ENCODE measurements around the gene CANX. TPM values are rescaled to one million over a fixed set of nuclear protein-coding genes. Genes with fewer than 3 reads are reported as not detected.
A peak's percentile ranks its signal among the peaks of the same experiment; 100 is the strongest.
"Not testable (repeated sequence)": the region's sequence is repeated elsewhere in the genome, so short reads cannot be mapped to it uniquely, and the experiment has no call there.

The CANX gene
- total RNA-seq, 2 experiments from 2014 or later: 531 to 534 TPM

GRCh38 chr5:179679014-179679674 is 19.6 kb upstream of the CANX start:
- Mint-ChIP-seq H3K9me3 (no peaks in the 10 kb centered on the region), H3K4me1 (ENCODE audit: low read depth) (peaks cover 28% of the 10 kb centered on the region), H3K36me3 (peaks cover 26% of the 10 kb centered on the region), H3K4me3 (peak overlapping the region; percentile 94), H3K27me3 (no peaks in the 10 kb centered on the region), H3K27ac (peak overlapping the region; percentile 93)
- DNase-seq: peak; percentile 87
- intact Hi-C loops (cut with micrococcal nuclease): loop anchor here (5.0 kb wide), 1 partner anchor 123 kb away; no protein-coding TSS in a partner anchor
- ChIA-PET POLR2A (interaction anchor here (0.7 to 3.7 kb wide), 11 partner anchors 10 to 230 kb away, joined by 3 to 45 read pairs (median 3); partner anchors contain the start of genes CANX, HNRNPH1, MAML1 and RUFY1), CTCF (interaction anchor here (0.5 to 2.4 kb wide), 9 partner anchors 11 to 117 kb away, joined by 3 to 12 read pairs (median 3); partner anchors contain the start of gene HNRNPH1)

GRCh38 chr5:179680014-179680779 is 18.6 kb upstream of the CANX start:
- CTCF ChIA-PET: interaction anchor here (0.6 to 2.4 kb wide), 7 partner anchors 17 to 122 kb away, joined by 3 to 12 read pairs (median 4); no protein-coding TSS in a partner anchor
- Mint-ChIP-seq H3K27me3 (no peaks in the 10 kb centered on the region), H3K4me1 (ENCODE audit: low read depth) (peaks cover 28% of the 10 kb centered on the region), H3K9me3 (no peaks in the 10 kb centered on the region), H3K4me3 (peak overlapping the region; percentile 94), H3K27ac (peak overlapping the region; percentile 46), H3K36me3 (peaks cover 22% of the 10 kb centered on the region)
- POLR2A ChIA-PET: interaction anchor here (1.2 to 3.7 kb wide), 6 partner anchors 11 to 129 kb away, joined by 3 to 45 read pairs (median 8); partner anchors contain the start of genes CANX, HNRNPH1 and RUFY1
- DNase-seq: no peak
- intact Hi-C loops (cut with micrococcal nuclease): no loop called here

GRCh38 chr5:179680780-179681401 is 17.9 kb upstream of the CANX start, which contains the start of gene CBY3:
CBY3 (minus strand) TSS chr5:179681034; CDS start chr5:179680918, 116 bp downstream.
- Mint-ChIP-seq H3K4me3 (peak within 1 kb of the TSS; percentile 94), H3K27me3 (no peaks in the 10 kb centered on the region), H3K27ac (peak within 1 kb of the TSS; percentile 46), H3K36me3 (peaks cover 18% of the 10 kb centered on the region), H3K4me1 (ENCODE audit: low read depth) (peaks cover 27% of the 10 kb centered on the region), H3K9me3 (no peaks in the 10 kb centered on the region)
- intact Hi-C loops (cut with micrococcal nuclease): no loop called here
- DNase-seq: no peak
- ChIA-PET POLR2A (no interaction called here), CTCF (interaction anchor here (0.7 to 2.4 kb wide), 5 partner anchors 17 to 121 kb away, joined by 3 to 9 read pairs (median 4); no protein-coding TSS in a partner anchor)

- H3K4me1 Mint-ChIP-seq (ENCODE audit: low read depth): not testable (repeated sequence)
Measured at GRCh38 chr5:179689212-179689611, 9.6 kb upstream of the CANX start.

GRCh38 chr5:179694561-179694960 is 4.2 kb upstream of the CANX start:
- no peak overlapping the region for H3K4me3 Mint-ChIP-seq
- DNase-seq: no peak
- H3K4me1 Mint-ChIP-seq (ENCODE audit: low read depth): peaks cover 16% of the 10 kb centered on the region
- H3K27ac Mint-ChIP-seq: no peak overlapping the region
- no peaks in the 10 kb centered on the region for H3K9me3 Mint-ChIP-seq
- H3K27me3 Mint-ChIP-seq: no peaks in the 10 kb centered on the region
- intact Hi-C loops (cut with micrococcal nuclease): no loop called here
- H3K36me3 Mint-ChIP-seq: peaks cover 6% of the 10 kb centered on the region
- ChIA-PET POLR2A (interaction anchor here (1.0 kb wide), 1 partner anchor 15 kb away, joined by 3 read pairs; no protein-coding TSS in a partner anchor), CTCF (interaction anchor here (1.3 kb wide), 1 partner anchor 107 kb away, joined by 3 read pairs; no protein-coding TSS in a partner anchor)

More at GRCh38 chr5:179689212-179689611, 9.6 kb upstream of the CANX start:
- H3K4me3 Mint-ChIP-seq; DNase-seq; H3K27me3 Mint-ChIP-seq; intact Hi-C loops (cut with micrococcal nuclease); CTCF ChIA-PET; H3K27ac Mint-ChIP-seq; H3K36me3 Mint-ChIP-seq; H3K9me3 Mint-ChIP-seq: not testable (repeated sequence)
- POLR2A ChIA-PET: interaction anchor here (1.0 kb wide), 1 partner anchor 10 kb away, joined by 3 read pairs; no protein-coding TSS in a partner anchor

GRCh38 chr5:179696603-179697002 is 2.2 kb upstream of the CANX start:
- ChIA-PET CTCF (interaction anchor here (1.1 to 2.1 kb wide), 2 partner anchors 17 to 28 kb away, joined by 3 to 12 read pairs; no protein-coding TSS in a partner anchor), POLR2A (interaction anchor here (1.7 kb wide), 1 partner anchor 73 kb away, joined by 6 read pairs; the partner anchor contains the start of gene HNRNPH1)
- Mint-ChIP-seq H3K36me3 (peaks cover 18% of the 10 kb centered on the region), H3K4me1 (ENCODE audit: low read depth) (peaks cover 26% of the 10 kb centered on the region), H3K4me3 (no peak overlapping the region), H3K9me3 (no peaks in the 10 kb centered on the region), H3K27me3 (no peaks in the 10 kb centered on the region), H3K27ac (peak overlapping the region; percentile 1)
- DNase-seq: no peak
- intact Hi-C loops (cut with micrococcal nuclease): loop anchor here (5.0 kb wide), 1 partner anchor 1526 kb away; the partner anchor contains the start of gene TRIM41

- Mint-ChIP-seq H3K4me3 (peak overlapping the region; percentile 97), H3K9me3 (no peaks in the 10 kb centered on the region), H3K27ac (peak overlapping the region; percentile 98), H3K27me3 (no peaks in the 10 kb centered on the region), H3K4me1 (ENCODE audit: low read depth) (peaks cover 28% of the 10 kb centered on the region), H3K36me3 (peaks cover 20% of the 10 kb centered on the region)
- ChIA-PET CTCF (interaction anchor here (0.6 to 2.1 kb wide), 4 partner anchors 16 to 158 kb away, joined by 3 to 12 read pairs (median 4); partner anchors contain the start of gene CBY3), POLR2A (interaction anchor here (0.9 to 1.7 kb wide), 3 partner anchors 10 to 73 kb away, joined by 3 to 10 read pairs (median 6); partner anchors contain the start of gene HNRNPH1)
- intact Hi-C loops (cut with micrococcal nuclease): loop anchor here (5.0 kb wide), 1 partner anchor 1525 kb away; the partner anchor contains the start of gene TRIM41
- no peak for DNase-seq
Measured at GRCh38 chr5:179697108-179697507, 1.7 kb upstream of the CANX start.

GRCh38 chr5:179697543-179697942 is 1.2 kb upstream of the CANX start:
- H3K27me3 Mint-ChIP-seq, DNase-seq, H3K9me3 Mint-ChIP-seq: not testable (repeated sequence)
- ChIA-PET POLR2A (interaction anchor here (0.9 to 1.7 kb wide), 3 partner anchors 10 to 74 kb away, joined by 3 to 10 read pairs (median 6); partner anchors contain the start of gene HNRNPH1), CTCF (interaction anchor here (0.6 to 2.1 kb wide), 4 partner anchors 16 to 157 kb away, joined by 3 to 12 read pairs (median 4); partner anchors contain the start of gene CBY3)
- H3K4me1 Mint-ChIP-seq (ENCODE audit: low read depth): peaks cover 33% of the 10 kb centered on the region
- H3K27ac Mint-ChIP-seq: peak overlapping the region; percentile 98
- H3K36me3 Mint-ChIP-seq: peaks cover 25% of the 10 kb centered on the region
- intact Hi-C loops (cut with micrococcal nuclease): loop anchor here (5.0 kb wide), 1 partner anchor 1525 kb away; the partner anchor contains the start of gene TRIM41
- peak overlapping the region; percentile 97 for H3K4me3 Mint-ChIP-seq

- peak; percentile 100 for DNase-seq
- CTCF ChIA-PET: interaction anchor here (1.3 to 2.1 kb wide), 2 partner anchors 17 to 19 kb away, joined by 4 to 12 read pairs; partner anchors contain the start of gene CBY3
- POLR2A ChIA-PET: interaction anchor here (1.3 to 2.4 kb wide), 2 partner anchors 19 to 20 kb away, joined by 10 to 21 read pairs; no protein-coding TSS in a partner anchor
- intact Hi-C loops (cut with micrococcal nuclease): loop anchor here (1.0 to 5.0 kb wide), 8 partner anchors 20 to 1524 kb away; partner anchors contain the start of genes HNRNPH1, MAML1, RUFY1 and TRIM41
- Mint-ChIP-seq H3K9me3 (no peaks in the 10 kb centered on the region), H3K36me3 (peaks cover 30% of the 10 kb centered on the region), H3K4me3 (peak overlapping the region; percentile 97), H3K4me1 (ENCODE audit: low read depth) (peaks cover 35% of the 10 kb centered on the region), H3K27ac (peak overlapping the region; percentile 98), H3K27me3 (no peaks in the 10 kb centered on the region)
Measured at GRCh38 chr5:179697993-179698934, 503 bp upstream of the CANX start.
